ENCODE data around the gene OTOG. TPM values are rescaled to one million over a fixed set of nuclear protein-coding genes. Genes with fewer than 3 reads are reported as not detected.

Gene OTOG
- total RNA-seq, 2 experiments from 2014 or later = not detected

DNA sequence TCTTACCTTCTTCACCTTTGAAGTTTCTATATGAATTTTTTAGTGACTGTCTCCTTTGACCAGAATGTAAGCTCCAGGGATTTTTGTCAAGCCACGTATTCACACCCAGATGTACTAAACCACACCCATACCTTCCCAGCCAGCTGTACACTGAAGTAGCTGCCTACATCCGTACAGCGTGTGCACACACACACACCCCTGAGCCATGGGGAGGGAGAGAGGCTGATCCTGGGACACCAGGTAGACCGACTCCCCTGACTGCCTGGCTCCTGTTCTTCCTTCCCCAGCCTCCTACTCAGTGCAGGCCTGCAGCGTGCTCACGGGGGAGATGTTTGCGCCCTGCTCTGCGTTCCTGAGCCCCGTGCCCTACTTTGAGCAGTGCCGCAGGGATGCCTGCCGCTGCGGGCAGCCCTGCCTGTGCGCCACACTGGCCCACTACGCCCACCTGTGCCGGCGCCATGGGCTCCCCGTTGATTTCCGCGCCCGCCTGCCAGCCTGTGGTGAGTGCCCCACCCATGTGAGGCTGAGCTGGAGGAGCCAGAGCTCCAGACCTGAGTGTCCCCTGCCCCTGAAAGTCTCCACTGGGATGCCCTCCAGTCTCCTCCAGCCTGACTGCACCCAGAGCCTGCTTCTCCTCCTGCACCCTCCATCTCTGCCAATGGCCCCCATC, 25.9 kb downstream of the OTOG start:
- H3K4me3 Mint-ChIP-seq = no peak overlapping the region
- H3K4me1 Mint-ChIP-seq (ENCODE audit: low read depth) = peaks cover 3% of the 10 kb centered on the region
- H3K27me3 Mint-ChIP-seq = no peaks in the 10 kb centered on the region
- TF ChIP-seq, protein P1, sequence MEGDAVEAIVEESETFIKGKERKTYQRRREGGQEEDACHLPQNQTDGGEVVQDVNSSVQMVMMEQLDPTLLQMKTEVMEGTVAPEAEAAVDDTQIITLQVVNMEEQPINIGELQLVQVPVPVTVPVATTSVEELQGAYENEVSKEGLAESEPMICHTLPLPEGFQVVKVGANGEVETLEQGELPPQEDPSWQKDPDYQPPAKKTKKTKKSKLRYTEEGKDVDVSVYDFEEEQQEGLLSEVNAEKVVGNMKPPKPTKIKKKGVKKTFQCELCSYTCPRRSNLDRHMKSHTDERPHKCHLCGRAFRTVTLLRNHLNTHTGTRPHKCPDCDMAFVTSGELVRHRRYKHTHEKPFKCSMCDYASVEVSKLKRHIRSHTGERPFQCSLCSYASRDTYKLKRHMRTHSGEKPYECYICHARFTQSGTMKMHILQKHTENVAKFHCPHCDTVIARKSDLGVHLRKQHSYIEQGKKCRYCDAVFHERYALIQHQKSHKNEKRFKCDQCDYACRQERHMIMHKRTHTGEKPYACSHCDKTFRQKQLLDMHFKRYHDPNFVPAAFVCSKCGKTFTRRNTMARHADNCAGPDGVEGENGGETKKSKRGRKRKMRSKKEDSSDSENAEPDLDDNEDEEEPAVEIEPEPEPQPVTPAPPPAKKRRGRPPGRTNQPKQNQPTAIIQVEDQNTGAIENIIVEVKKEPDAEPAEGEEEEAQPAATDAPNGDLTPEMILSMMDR (IDR thresholded peaks at IDR 0.05) = no peak
- H3K9me3 Mint-ChIP-seq = no peaks in the 10 kb centered on the region
- intact Hi-C loops (cut with micrococcal nuclease) = no loop called here
- ChIA-PET CTCF (no interaction called here), POLR2A (no interaction called here)
- ATAC-seq (no peak), DNase-seq (no peak)
- no peaks in the 10 kb centered on the region for H3K36me3 Mint-ChIP-seq (ENCODE audit: low read depth)
- H3K27ac Mint-ChIP-seq = no peak overlapping the region

DNA sequence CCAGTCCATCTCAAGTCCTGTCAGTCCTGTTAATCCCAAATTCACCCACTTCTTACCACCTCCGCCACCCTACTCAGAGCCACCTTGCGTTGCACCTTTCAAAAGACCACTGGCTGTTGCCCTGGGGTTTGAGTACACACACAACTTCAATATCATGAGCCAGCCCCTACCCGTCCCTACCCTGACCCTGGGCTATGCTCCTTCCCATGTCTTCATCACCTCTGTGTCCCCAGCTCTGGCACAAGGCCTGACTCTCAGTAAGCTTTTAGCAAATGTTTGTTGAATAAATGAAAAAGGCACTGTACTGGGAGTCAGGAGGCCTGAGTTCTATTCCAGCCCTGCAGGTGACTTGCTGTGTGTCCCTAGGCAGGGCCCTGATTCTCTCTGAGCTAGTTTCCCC, 26.5 kb downstream of the OTOG start:
- ChIA-PET POLR2A (no interaction called here), CTCF (no interaction called here)
- intact Hi-C loops (cut with micrococcal nuclease) = no loop called here
- Mint-ChIP-seq H3K9me3 (no peaks in the 10 kb centered on the region), H3K4me3 (no peak overlapping the region), H3K27me3 (no peaks in the 10 kb centered on the region), H3K36me3 (ENCODE audit: low read depth) (no peaks in the 10 kb centered on the region), H3K27ac (no peak overlapping the region), H3K4me1 (ENCODE audit: low read depth) (peaks cover 3% of the 10 kb centered on the region)
- DNase-seq (no peak), ATAC-seq (no peak)
- TF ChIP-seq, protein P1 (IDR thresholded peaks at IDR 0.05) = no peak

DNA sequence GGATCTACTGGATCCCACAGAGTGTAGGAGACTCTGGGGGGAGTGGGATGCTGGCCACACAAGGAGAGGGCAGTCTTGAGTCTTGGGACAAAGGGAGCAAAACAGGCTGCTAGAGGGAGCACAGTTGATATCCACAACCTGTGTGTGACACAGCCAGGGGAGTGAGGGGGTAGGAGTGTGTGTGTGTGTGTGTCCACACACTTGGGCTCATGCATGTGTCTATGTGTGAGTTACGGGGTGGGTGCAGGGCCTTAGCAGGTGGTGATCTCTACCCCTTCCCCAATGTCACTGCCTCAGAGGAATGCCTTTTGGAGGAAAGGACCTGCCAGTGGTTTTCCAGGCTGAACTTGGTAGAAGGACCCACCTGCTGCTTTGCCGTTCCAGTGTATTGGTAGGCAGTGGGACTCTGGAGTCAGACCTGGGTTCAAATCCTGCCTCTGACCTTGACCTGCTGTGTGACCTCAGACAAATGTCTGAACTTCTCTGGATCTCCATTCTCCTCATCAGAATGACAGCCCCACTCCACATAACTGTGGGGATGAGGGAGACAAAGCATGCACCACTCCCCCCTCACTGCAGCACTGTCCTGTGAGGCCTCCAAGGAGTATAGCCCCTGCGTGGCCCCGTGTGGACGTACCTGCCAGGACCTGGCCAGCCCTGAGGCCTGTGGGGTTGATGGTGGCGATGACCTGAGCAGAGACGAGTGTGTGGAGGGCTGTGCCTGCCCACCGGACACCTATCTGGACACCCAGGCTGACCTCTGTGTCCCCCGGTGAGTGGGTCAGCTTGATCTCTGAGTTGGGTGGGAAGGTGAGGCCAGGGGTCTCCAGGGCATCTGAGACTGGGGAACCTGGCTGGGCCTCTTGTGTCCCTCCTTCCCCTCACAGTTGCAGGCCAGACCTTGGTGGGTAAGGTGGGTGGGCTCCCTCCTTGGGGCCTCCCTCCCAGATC, 27.4 kb downstream of the OTOG start:
- POLR2A ChIA-PET = no interaction called here
- no peaks in the 10 kb centered on the region for H3K27me3 Mint-ChIP-seq
- H3K4me1 Mint-ChIP-seq (ENCODE audit: low read depth) = peaks cover 3% of the 10 kb centered on the region
- intact Hi-C loops (cut with micrococcal nuclease) = no loop called here
- H3K4me3 Mint-ChIP-seq = no peak overlapping the region
- TF ChIP-seq, protein P1 (IDR thresholded peaks at IDR 0.05) = no peak
- no peaks in the 10 kb centered on the region for H3K36me3 Mint-ChIP-seq (ENCODE audit: low read depth)
- ATAC-seq (no peak), DNase-seq (no peak)
- no peaks in the 10 kb centered on the region for H3K9me3 Mint-ChIP-seq
- H3K27ac Mint-ChIP-seq = no peak overlapping the region
- CTCF ChIA-PET = no interaction called here

DNA sequence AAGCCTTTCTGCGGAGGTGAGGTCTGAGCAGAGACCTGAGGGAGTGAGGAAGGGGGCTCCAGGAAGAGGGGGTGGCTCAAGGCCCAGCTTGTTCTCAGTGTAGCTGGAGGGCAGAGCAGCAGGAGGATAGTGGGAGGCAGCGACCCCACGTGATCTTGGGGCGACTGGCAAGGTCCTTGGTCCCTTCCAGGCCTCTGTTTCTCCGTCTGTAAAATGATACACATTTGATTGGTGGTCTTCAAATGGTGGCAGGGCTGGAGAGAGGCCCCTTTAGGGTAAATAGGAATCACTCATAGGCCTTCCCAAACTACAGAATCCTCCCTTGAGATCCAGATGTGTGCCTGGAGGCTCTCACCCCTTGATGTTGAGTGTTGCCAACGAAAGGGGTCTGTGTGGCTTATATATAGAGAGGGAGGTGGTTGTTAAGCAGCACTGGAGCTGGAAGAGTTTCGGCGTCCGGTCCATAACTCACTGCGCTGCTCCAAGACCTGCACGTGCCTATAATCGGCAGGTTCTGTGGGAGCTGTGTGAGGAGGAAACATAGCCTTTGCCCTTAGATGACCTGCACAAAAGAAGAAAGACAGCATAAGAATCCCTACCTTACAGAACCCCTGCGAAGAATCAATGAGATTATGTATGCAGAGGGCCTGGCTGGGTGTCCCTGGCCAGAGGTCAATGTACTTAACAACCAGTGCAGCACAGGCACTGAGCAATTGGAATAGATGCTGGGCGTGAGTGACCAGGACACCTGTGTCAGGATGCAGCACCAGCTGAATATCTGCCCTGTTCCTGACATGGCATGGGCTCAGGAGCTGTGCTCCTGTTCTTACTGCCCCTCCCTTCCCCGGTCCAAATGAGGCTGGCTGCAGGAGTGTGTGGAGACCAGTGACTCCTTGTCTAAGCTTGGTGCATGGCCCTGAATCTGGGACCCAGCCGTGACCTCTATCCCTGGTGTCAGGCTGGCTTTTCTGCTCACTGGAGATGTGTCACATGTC, 28.7 kb downstream of the OTOG start:
- Mint-ChIP-seq H3K4me3 (no peak overlapping the region), H3K27me3 (peaks cover under 1% of the 10 kb centered on the region), H3K36me3 (ENCODE audit: low read depth) (no peaks in the 10 kb centered on the region), H3K4me1 (ENCODE audit: low read depth) (peaks cover 3% of the 10 kb centered on the region), H3K9me3 (no peaks in the 10 kb centered on the region), H3K27ac (no peak overlapping the region)
- intact Hi-C loops (cut with micrococcal nuclease) = no loop called here
- TF ChIP-seq, protein P1 (IDR thresholded peaks at IDR 0.05) = no peak
- ChIA-PET POLR2A (no interaction called here), CTCF (interaction anchor here (1.1 kb wide), 1 partner anchor 346 kb away, joined by 3 read pairs; no protein-coding TSS in a partner anchor)
- DNase-seq (no peak), ATAC-seq (no peak)
